ENCODE results near the gene MACROD2. TPM values are rescaled to one million over a fixed set of nuclear protein-coding genes. Genes with fewer than 3 reads are reported as not detected.

Gene MACROD2
- total RNA-seq, 4 donors from 2014 or later, result 4.6 to 33.0 (median 8.3) TPM

- no peaks in the 10 kb centered on the region for H3K4me1 ChIP-seq
- DNase-seq, result no peak
- in situ Hi-C loops (cut with MboI; ENCODE audit: low pct_ligation_motif_present in 1 of 4, low pct_unique_long_range_greater_than_20kb in 1 of 4, low sequenced_read_pairs in 3 of 4), result no loop called here
- intact Hi-C loops (cut with DNase I; ENCODE audit: low total_unique reads), result no loop called here
- no peaks in the 10 kb centered on the region for H3K9me3 ChIP-seq
- TF ChIP-seq POLR2A (IDR thresholded peaks at IDR 0.05) (no peak), POLR2AphosphoS5 (IDR thresholded peaks at IDR 0.05) (no peak), EP300 (IDR thresholded peaks at IDR 0.05; ENCODE audit: low read depth) (no peak), CTCF (IDR thresholded peaks at IDR 0.05) (no peak)
- H3K4me3 ChIP-seq, result no peak overlapping the region
- H3K27ac ChIP-seq, result no peak overlapping the region
- H3K36me3 ChIP-seq, result no peaks in the 10 kb centered on the region
- WGBS, 2 donors (ENCODE audit: low coverage in 1 of 2), result 50 to 60% methylated on average over 1 to 3 of the region's 3 CpGs
- H3K27me3 ChIP-seq, result no peaks in the 10 kb centered on the region
Measured at GRCh38 chr20:15578113-15578512, 1582.8 kb downstream of the MACROD2 start.

GRCh38 chr20:15579688-15580087 is 1584.4 kb downstream of the MACROD2 start:
- Histone ChIP-seq H3K4me3 (no peak overlapping the region), H3K27me3 (no peaks in the 10 kb centered on the region), H3K9me3 (no peaks in the 10 kb centered on the region), H3K27ac (no peak overlapping the region), H3K36me3 (no peaks in the 10 kb centered on the region), H3K4me1 (no peaks in the 10 kb centered on the region)
- intact Hi-C loops (cut with DNase I; ENCODE audit: low total_unique reads), result no loop called here
- WGBS, 2 donors (ENCODE audit: low coverage in 1 of 2), result 80% methylated on average over 2 of the region's 2 CpGs
- no peak for TF ChIP-seq EP300 (IDR thresholded peaks at IDR 0.05; ENCODE audit: low read depth)
- TF ChIP-seq POLR2A (IDR thresholded peaks at IDR 0.05), result no peak
- TF ChIP-seq POLR2AphosphoS5 (IDR thresholded peaks at IDR 0.05), result no peak
- TF ChIP-seq CTCF (IDR thresholded peaks at IDR 0.05), result no peak
- no peak for DNase-seq
- in situ Hi-C loops (cut with MboI; ENCODE audit: low pct_ligation_motif_present in 1 of 4, low pct_unique_long_range_greater_than_20kb in 1 of 4, low sequenced_read_pairs in 3 of 4), result no loop called here

- no peaks in the 10 kb centered on the region for H3K27me3 ChIP-seq
- in situ Hi-C loops (cut with MboI; ENCODE audit: low pct_ligation_motif_present in 1 of 4, low pct_unique_long_range_greater_than_20kb in 1 of 4, low sequenced_read_pairs in 3 of 4), result no loop called here
- no peak for DNase-seq
Measured at GRCh38 chr20:15582146-15582760, 1586.9 kb downstream of the MACROD2 start.

GRCh38 chr20:15584507-15584906 is 1589.2 kb downstream of the MACROD2 start:
- Histone ChIP-seq H3K27me3 (no peaks in the 10 kb centered on the region), H3K27ac (no peak overlapping the region), H3K36me3 (no peaks in the 10 kb centered on the region), H3K4me1 (no peaks in the 10 kb centered on the region), H3K4me3 (no peak overlapping the region), H3K9me3 (no peaks in the 10 kb centered on the region)
- intact Hi-C loops (cut with DNase I; ENCODE audit: low total_unique reads), result no loop called here
- WGBS, 2 donors (ENCODE audit: low coverage in 1 of 2), result 71 to 81% methylated on average over 6 of the region's 6 CpGs
- in situ Hi-C loops (cut with MboI; ENCODE audit: low pct_ligation_motif_present in 1 of 4, low pct_unique_long_range_greater_than_20kb in 1 of 4, low sequenced_read_pairs in 3 of 4), result no loop called here
- no peak for TF ChIP-seq POLR2A (IDR thresholded peaks at IDR 0.05)
- TF ChIP-seq EP300 (IDR thresholded peaks at IDR 0.05; ENCODE audit: low read depth), result no peak
- no peak for TF ChIP-seq CTCF (IDR thresholded peaks at IDR 0.05)
- no peak for TF ChIP-seq POLR2AphosphoS5 (IDR thresholded peaks at IDR 0.05)
- no peak for DNase-seq

More at GRCh38 chr20:15582146-15582760, 1586.9 kb downstream of the MACROD2 start:
- H3K27ac ChIP-seq, result no peak overlapping the region
- H3K36me3 ChIP-seq, result no peaks in the 10 kb centered on the region
- no peak overlapping the region for H3K4me3 ChIP-seq
- intact Hi-C loops (cut with DNase I; ENCODE audit: low total_unique reads), result no loop called here
- no peaks in the 10 kb centered on the region for H3K9me3 ChIP-seq
- H3K4me1 ChIP-seq, result no peaks in the 10 kb centered on the region
- TF ChIP-seq POLR2AphosphoS5 (IDR thresholded peaks at IDR 0.05), result no peak
- no peak for TF ChIP-seq EP300 (IDR thresholded peaks at IDR 0.05; ENCODE audit: low read depth)
- TF ChIP-seq CTCF (IDR thresholded peaks at IDR 0.05), result no peak
- TF ChIP-seq POLR2A (IDR thresholded peaks at IDR 0.05), result no peak
- WGBS, 2 donors (ENCODE audit: low coverage in 1 of 2), result 46 to 51% methylated on average over 4 to 5 of the region's 5 CpGs
